Heart left ventricle (tissue), 13 donors: ENCODE data around the gene BCAS1.

Experiments
- POLR2A ChIP-seq, 2 donors: fragments of 450-650 bp; IDR thresholded peaks; one replicate each; pipeline ENCODE4 v1.6.1; 2017; ENCODE audit warnings: antibody characterized with exemption in 2 of 2, mild to moderate bottlenecking in 2 of 2, moderate library complexity in 2 of 2
- TF ChIP-seq, protein P1 (sequence below), 12 donors: fragments of 200-600 bp; sonication (generic) in 4 of 12; IDR thresholded peaks; one replicate each; pipeline versions ENCODE4 v1.5.0 to v1.8.0; 2018 to 2022; ENCODE audit warnings: antibody characterized with exemption in 12 of 12, mild to moderate bottlenecking in 5 of 12
- donor health status: ischemic (EF 13 %, LVEDD 7.1; RV severe dilation, severe dysfunction).
- donor health status: DM: no; HTN: yes; CAD: no.
- donor health status: DM: no; HTN: no; CAD: no.
- donor health status: ischemic (EF 25% LVEDD 6.9; RV normal size, moderate dysfunction).
- donor health status: ischemic (EF 25% LVEDD 5.7; RV mildly dilated, moderate dysfunction).
- donor health status: ischemic (EF 35%, LVEDD 5.7; RV mildly dilated, moderate dysfunction).
- donor health status: nonischemic (EF 11% LVEDD 7.7; RV severe dilation, severe dysfunction).
- donor health status: DM: yes; HTN: yes; CAD: no.
- donor health status: PGD.
- donor health status: ischemic (EF 29% LVEDD 5.4; RV normal size, mild dysfunction).
- donor health status: nonischemic (EF 23%, LVEDD 6.1; RV moderate dilation, normal function).

GRCh38 chr20:54059691-54060364 is 10.6 kb downstream of the BCAS1 start:
- TF ChIP-seq, protein P1, sequence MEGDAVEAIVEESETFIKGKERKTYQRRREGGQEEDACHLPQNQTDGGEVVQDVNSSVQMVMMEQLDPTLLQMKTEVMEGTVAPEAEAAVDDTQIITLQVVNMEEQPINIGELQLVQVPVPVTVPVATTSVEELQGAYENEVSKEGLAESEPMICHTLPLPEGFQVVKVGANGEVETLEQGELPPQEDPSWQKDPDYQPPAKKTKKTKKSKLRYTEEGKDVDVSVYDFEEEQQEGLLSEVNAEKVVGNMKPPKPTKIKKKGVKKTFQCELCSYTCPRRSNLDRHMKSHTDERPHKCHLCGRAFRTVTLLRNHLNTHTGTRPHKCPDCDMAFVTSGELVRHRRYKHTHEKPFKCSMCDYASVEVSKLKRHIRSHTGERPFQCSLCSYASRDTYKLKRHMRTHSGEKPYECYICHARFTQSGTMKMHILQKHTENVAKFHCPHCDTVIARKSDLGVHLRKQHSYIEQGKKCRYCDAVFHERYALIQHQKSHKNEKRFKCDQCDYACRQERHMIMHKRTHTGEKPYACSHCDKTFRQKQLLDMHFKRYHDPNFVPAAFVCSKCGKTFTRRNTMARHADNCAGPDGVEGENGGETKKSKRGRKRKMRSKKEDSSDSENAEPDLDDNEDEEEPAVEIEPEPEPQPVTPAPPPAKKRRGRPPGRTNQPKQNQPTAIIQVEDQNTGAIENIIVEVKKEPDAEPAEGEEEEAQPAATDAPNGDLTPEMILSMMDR (IDR thresholded peaks at IDR 0.05): no peak
- TF ChIP-seq POLR2A (IDR thresholded peaks at IDR 0.05): no peak
